Measurements from ENCODE around the gene PCK1. TPM values are rescaled to one million over a fixed set of nuclear protein-coding genes. Genes with fewer than 3 reads are reported as not detected.
A peak's percentile ranks its signal among the peaks of the same experiment; 100 is the strongest.

Gene PCK1
- total and polyA plus RNA-seq, 10 donors: 0.04 to 0.67 (median 0.17) TPM; not detected in 3

DNA sequence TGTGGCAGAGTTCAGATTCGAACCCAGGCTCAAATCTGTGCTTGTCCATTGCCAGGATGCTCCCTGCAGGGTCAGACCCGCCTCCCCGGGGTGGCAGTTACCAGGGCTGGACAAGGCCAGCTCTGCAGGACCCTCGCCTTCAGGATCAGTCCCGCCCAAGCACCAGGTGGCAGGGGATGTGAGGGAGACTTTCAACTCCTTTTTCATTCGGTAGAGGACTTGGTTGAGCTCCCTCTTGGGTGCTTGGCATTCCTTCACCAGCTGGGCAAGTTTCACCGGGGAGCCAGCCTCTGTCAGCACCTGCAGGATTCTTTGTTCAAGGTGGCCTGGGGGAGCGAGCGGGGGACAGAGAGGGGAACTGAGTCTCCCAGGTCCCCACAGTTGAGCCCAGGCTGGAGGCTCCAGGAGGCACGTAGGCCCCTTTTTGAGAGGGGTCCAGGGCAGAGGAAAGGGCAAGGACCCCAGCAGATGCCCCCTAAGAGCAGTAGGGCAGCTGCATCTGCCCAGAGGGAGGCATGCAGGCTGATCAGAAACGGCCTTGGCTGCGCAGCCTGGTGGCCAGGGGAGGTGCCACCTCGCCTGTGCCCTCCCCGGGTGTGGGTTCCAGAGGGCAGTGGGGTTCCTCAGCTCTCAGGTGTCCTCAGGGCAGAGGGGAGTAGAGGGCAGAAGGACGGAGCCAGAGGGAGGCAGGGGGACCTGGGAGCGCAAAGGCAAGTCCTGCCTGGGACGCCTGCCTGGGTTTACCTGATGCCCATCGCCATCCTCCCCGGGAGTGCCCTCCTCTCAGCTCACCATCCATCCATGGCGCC lies 55.4 kb downstream of the PCK1 start:
- Histone ChIP-seq H3K4me1 (peaks cover 15 to 64% (median 43%) of the 10 kb centered on the region in 6 donors), H3K9me3 (no peaks in the 10 kb centered on the region), H3K27me3 (replicated peaks in 1 of 7) (no peaks in the 10 kb centered on the region), H3K36me3 (peaks cover 0 to 55% (median 23%) of the 10 kb centered on the region in 6 donors), H3K4me3 (no peak overlapping the region), H3K27ac (no peak overlapping the region)
- intact Hi-C loops (cut with DNase I; ENCODE audit: low total_unique reads): loop anchor here (5.0 kb wide), 1 partner anchor 229 kb away; no protein-coding TSS in a partner anchor
- 88 to 97% (median 93%) methylated on average over 15 to 20 of the region's 20 CpGs for WGBS, 5 donors
- TF ChIP-seq POLR2A (IDR thresholded peaks at IDR 0.05) (no peak), POLR2AphosphoS5 (IDR thresholded peaks at IDR 0.05) (no peak)
- TF ChIP-seq, protein P1, sequence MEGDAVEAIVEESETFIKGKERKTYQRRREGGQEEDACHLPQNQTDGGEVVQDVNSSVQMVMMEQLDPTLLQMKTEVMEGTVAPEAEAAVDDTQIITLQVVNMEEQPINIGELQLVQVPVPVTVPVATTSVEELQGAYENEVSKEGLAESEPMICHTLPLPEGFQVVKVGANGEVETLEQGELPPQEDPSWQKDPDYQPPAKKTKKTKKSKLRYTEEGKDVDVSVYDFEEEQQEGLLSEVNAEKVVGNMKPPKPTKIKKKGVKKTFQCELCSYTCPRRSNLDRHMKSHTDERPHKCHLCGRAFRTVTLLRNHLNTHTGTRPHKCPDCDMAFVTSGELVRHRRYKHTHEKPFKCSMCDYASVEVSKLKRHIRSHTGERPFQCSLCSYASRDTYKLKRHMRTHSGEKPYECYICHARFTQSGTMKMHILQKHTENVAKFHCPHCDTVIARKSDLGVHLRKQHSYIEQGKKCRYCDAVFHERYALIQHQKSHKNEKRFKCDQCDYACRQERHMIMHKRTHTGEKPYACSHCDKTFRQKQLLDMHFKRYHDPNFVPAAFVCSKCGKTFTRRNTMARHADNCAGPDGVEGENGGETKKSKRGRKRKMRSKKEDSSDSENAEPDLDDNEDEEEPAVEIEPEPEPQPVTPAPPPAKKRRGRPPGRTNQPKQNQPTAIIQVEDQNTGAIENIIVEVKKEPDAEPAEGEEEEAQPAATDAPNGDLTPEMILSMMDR (IDR thresholded peaks at IDR 0.05 in 8 of 11, conservative IDR thresholded peaks at IDR 0.05 in 3 of 11): no peak
- peak; percentile 77 for DNase-seq

DNA sequence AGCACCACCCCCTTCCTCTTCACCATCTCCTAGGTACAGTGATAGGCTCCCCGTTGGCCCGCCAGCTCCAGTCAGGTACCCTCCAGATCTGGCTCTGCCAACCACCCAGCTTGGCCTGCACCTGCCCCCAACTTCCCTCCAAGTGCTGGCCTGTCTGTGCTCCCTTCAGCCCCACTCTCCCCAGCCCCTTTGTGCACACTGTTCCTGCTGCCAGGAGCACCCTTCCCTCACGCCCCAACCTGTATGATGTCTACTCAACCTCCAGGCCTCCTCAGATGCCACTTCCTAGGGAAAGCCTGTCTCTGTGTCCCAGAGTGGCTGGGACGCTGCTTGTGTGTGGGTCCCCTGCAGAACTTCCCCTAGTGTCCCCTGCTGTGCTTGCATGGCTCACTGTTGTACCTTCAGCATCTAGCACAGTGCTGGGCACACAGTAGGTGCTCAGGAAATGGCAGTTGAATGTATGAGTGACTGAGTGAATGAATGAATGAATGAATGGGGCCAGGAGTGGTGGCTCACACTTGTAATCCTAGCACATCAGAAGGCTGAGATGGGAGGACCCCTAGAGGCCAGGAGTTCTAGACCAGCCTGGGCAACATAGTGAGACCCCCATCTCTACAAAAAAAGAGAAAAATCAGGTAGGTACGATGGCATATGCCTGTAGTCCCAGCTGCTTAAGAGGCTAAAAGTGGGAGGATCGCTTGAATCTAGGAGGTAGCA lies 56.3 kb downstream of the PCK1 start:
- Histone ChIP-seq H3K9me3 (no peaks in the 10 kb centered on the region), H3K27ac (peak overlapping the region in 5 of 8 donors; percentile 89 to 96 (median 91)), H3K4me3 (no peak overlapping the region), H3K4me1 (peaks cover 18 to 73% (median 52%) of the 10 kb centered on the region in 6 donors), H3K36me3 (peaks cover 0 to 46% (median 18%) of the 10 kb centered on the region in 6 donors), H3K27me3 (replicated peaks in 1 of 7) (no peaks in the 10 kb centered on the region)
- TF ChIP-seq, protein P1 (IDR thresholded peaks at IDR 0.05 in 8 of 11, conservative IDR thresholded peaks at IDR 0.05 in 3 of 11): no peak
- TF ChIP-seq POLR2AphosphoS5 (IDR thresholded peaks at IDR 0.05): no peak
- peak; percentile 77 for DNase-seq
- intact Hi-C loops (cut with DNase I; ENCODE audit: low total_unique reads): loop anchor here (5.0 kb wide), 1 partner anchor 230 kb away; no protein-coding TSS in a partner anchor
- WGBS, 5 donors: 87 to 94% (median 91%) methylated on average over 6 of the region's 6 CpGs

Other genes starting within 250 kb of the PCK1 start
- not detected for gene SPO11, start 231.3 kb upstream of the PCK1 start, total RNA-seq
- gene SPO11, start 231.3 kb upstream of the PCK1 start, polyA plus RNA-seq: not detected
- 10 to 100 TPM; 22.0 to 41.3 (median 24.2) TPM for gene RAE1, start 209.9 kb upstream of the PCK1 start, total RNA-seq
- 10 to 100 TPM; 16.2 to 20.2 (median 16.7) TPM for gene RAE1, start 209.9 kb upstream of the PCK1 start, polyA plus RNA-seq
- 100 to 1,000 TPM in 1 of 7 donors, 10 to 100 TPM in 6; 49.2 to 120 (median 61.6) TPM for gene RBM38, start 169.7 kb upstream of the PCK1 start, total RNA-seq
- 10 to 100 TPM; 48.6 to 87.8 (median 81.2) TPM for gene RBM38, start 169.7 kb upstream of the PCK1 start, polyA plus RNA-seq
- gene CTCFL, start 36.0 kb upstream of the PCK1 start, total RNA-seq: under 1 TPM in 1 of 7 donors, not detected in 6; 0.26 TPM
- under 1 TPM in 2 of 3 donors, not detected in 1; 0.23 to 0.45 TPM for gene CTCFL, start 36.0 kb upstream of the PCK1 start, polyA plus RNA-seq
- gene ZBP1, start 59.3 kb downstream of the PCK1 start, total RNA-seq: 10 to 100 TPM; 11.7 to 28.4 (median 20.9) TPM
- gene ZBP1, start 59.3 kb downstream of the PCK1 start, polyA plus RNA-seq: 10 to 100 TPM in 1 of 3 donors, 1 to 10 TPM in 2; 8.6 to 11.2 (median 9.8) TPM
- 10 to 100 TPM in 5 of 7 donors, 1 to 10 TPM in 2; 7.3 to 15.7 (median 10.9) TPM for gene PMEPA1, start 148.9 kb downstream of the PCK1 start, total RNA-seq
- gene PMEPA1, start 148.9 kb downstream of the PCK1 start, polyA plus RNA-seq: 1 to 10 TPM; 4.8 to 7.9 (median 6.7) TPM

Data from spleen (tissue), 11 donors.